Endothelial cell of umbilical vein (primary cell): Measurements from ENCODE around the gene L3MBTL2. TPM values are rescaled to one million over a fixed set of nuclear protein-coding genes. Genes with fewer than 3 reads are reported as not detected.

Experiments used
- BruUV-seq: library from RNA; stranded (reverse); fragments of 400-500 nt; replicated peaks from 2 replicates; lab custom pipeline; 2021; lab: Mats Ljungman, UMichigan
- CTCF ChIA-PET: fragments of 300-600, 350-600 bp; sonication (Branson Sonifier 250); formaldehyde crosslinking; loops from one replicate; lab custom pipeline; 2021; ENCODE audit warnings: antibody characterized with exemption, inconsistent platforms; lab: Charles Lee
- POLR2A ChIA-PET: fragments of 300-600, 350-600 bp; sonication (Branson Sonifier 250); formaldehyde crosslinking; loops from one replicate; lab custom pipeline; 2021; ENCODE audit warnings: antibody characterized with exemption, inconsistent platforms; lab: Charles Lee
- DNase-seq: peaks from one replicate; pipeline ENCODE4 v3.0.0-alpha.2; 2011; ENCODE audit warnings: low read depth, low spot score
- FAIRE-seq: peaks from 2 replicates; lab custom pipeline; 2011; peaks lifted over from hg19 to GRCh38; lab: Jason Lieb, UNC
- H2AFZ ChIP-seq: 2 replicates; pipeline ENCODE4 v1.6.0; 2012; ENCODE audit warnings: low read depth, low read length, control low read depth, inconsistent platforms
- H3K27ac ChIP-seq: 2 replicates; pipeline ENCODE4 v1.5.1; 2011; ENCODE audit warnings: low read depth, mild to moderate bottlenecking, control low read depth, low read length, moderate library complexity; ENCODE audit not compliant: insufficient read depth
- H3K27me3 ChIP-seq, 2 experiments: 2 replicates each; pipeline versions ENCODE4 v1.6.0 to v1.6.1; 2011; ENCODE audit warnings: low read length in 2 of 2, mixed read lengths in 1 of 2; ENCODE audit not compliant: control insufficient read depth in 2 of 2, insufficient read depth in 2 of 2
- H3K36me3 ChIP-seq, 2 experiments: 2 replicates in 1 of 2; 3 replicates in 1 of 2; pipeline ENCODE4 v1.5.1; 2011; ENCODE audit warnings: low read length in 2 of 2, mild to moderate bottlenecking in 1 of 2, moderate library complexity in 1 of 2; ENCODE audit not compliant: control insufficient read depth in 2 of 2, insufficient read depth in 2 of 2; ENCODE audit errors: extremely low read depth in 1 of 2
- H3K4me1 ChIP-seq: 3 replicates; pipeline ENCODE4 v1.5.1; 2011; ENCODE audit warnings: mild to moderate bottlenecking, low read length; ENCODE audit not compliant: control insufficient read depth, insufficient read depth; ENCODE audit errors: extremely low read depth
- H3K4me2 ChIP-seq: 2 replicates; pipeline ENCODE4 v1.6.1; 2011; ENCODE audit warnings: low read length, control low read depth, mixed read lengths; ENCODE audit not compliant: insufficient read depth
- H3K4me3 ChIP-seq, 3 experiments: fragments of 200-600 bp in 1 of 3; sonication (generic), shearing (Covaris generic) in 1 of 3; replicated peaks in 1 of 3; 2 replicates each; pipeline ENCODE4 v1.5.1; 2011 to 2016; ENCODE audit warnings: control low read depth in 3 of 3, low read length in 3 of 3, mild to moderate bottlenecking in 2 of 3, inconsistent platforms in 1 of 3, low read depth in 1 of 3, moderate library complexity in 1 of 3; ENCODE audit not compliant: insufficient read depth in 1 of 3
- H3K79me2 ChIP-seq: 2 replicates; pipeline ENCODE4 v1.6.0; 2012; ENCODE audit warnings: low read length, inconsistent platforms; ENCODE audit not compliant: control insufficient read depth, insufficient read depth
- H3K9ac ChIP-seq: replicated peaks from 2 replicates; pipeline ENCODE3; 2011; ENCODE audit warnings: low read length, control low read depth; ENCODE audit not compliant: insufficient read depth; ENCODE audit errors: extremely low read depth
- H3K9me1 ChIP-seq: replicated peaks from 3 replicates; pipeline ENCODE4 v1.6.0; 2011; ENCODE audit warnings: mild to moderate bottlenecking, low read length; ENCODE audit not compliant: control insufficient read depth, insufficient read depth; ENCODE audit errors: extremely low read depth
- H3K9me3 ChIP-seq: replicated peaks from 2 replicates; pipeline ENCODE4 v1.5.1; 2012; ENCODE audit warnings: low read length, inconsistent platforms; ENCODE audit not compliant: control insufficient read depth, insufficient read depth
- H4K20me1 ChIP-seq: replicated peaks from 2 replicates; pipeline ENCODE3; 2011; ENCODE audit warnings: mild to moderate bottlenecking, low read length; ENCODE audit not compliant: control insufficient read depth, insufficient read depth; ENCODE audit errors: extremely low read depth
- CTCF ChIP-seq, 2 donors: IDR thresholded peaks; 1 replicate in 1 of 2; 2 replicates in 1 of 2; pipeline ENCODE4 v1.5.1; 2011; ENCODE audit warnings: low read length in 2 of 2, mild to moderate bottlenecking in 2 of 2, moderate library complexity in 2 of 2, control low read depth in 1 of 2, inconsistent platforms in 1 of 2, low read depth in 1 of 2; ENCODE audit not compliant: insufficient read depth in 1 of 2; ENCODE audit errors: extremely low read depth in 1 of 2
- EZH2 ChIP-seq: IDR thresholded peaks from 2 replicates; pipeline ENCODE4 v1.6.1; 2012; ENCODE audit warnings: borderline replicate concordance, low read depth, mild to moderate bottlenecking, moderate library complexity, low read length, inconsistent platforms; ENCODE audit not compliant: severe bottlenecking
- FOS ChIP-seq: IDR thresholded peaks from 2 replicates; pipeline ENCODE4 v1.6.1; 2011; ENCODE audit warnings: mild to moderate bottlenecking, low read length, moderate library complexity, borderline replicate concordance; ENCODE audit not compliant: insufficient read depth
- GATA2 ChIP-seq: IDR thresholded peaks from 2 replicates; pipeline ENCODE4 v1.7.0; 2011; ENCODE audit warnings: low read depth, mild to moderate bottlenecking, moderate library complexity, mixed read lengths, low read length; ENCODE audit not compliant: insufficient read length, insufficient read depth
- JUN ChIP-seq: IDR thresholded peaks from 2 replicates; pipeline ENCODE4 v1.6.1; 2011; ENCODE audit warnings: borderline replicate concordance, low read depth; ENCODE audit not compliant: insufficient read length, insufficient read depth
- MAX ChIP-seq: IDR thresholded peaks from 2 replicates; pipeline ENCODE4 v1.6.1; 2011; ENCODE audit not compliant: insufficient read depth, insufficient read length
- MYC ChIP-seq: IDR thresholded peaks from one replicate; pipeline ENCODE4 v1.6.1; 2011; ENCODE audit warnings: mild to moderate bottlenecking, low read depth, low read length
- POLR2A ChIP-seq: IDR thresholded peaks from 2 replicates; pipeline ENCODE4 v1.6.1; 2012; ENCODE audit warnings: low read depth, mild to moderate bottlenecking, control low read depth, low read length
- POLR2AphosphoS5 ChIP-seq: IDR thresholded peaks from 2 replicates; pipeline ENCODE4 v1.6.1; 2012; ENCODE audit warnings: low read depth, mild to moderate bottlenecking, control low read depth, low read length, moderate library complexity; ENCODE audit not compliant: insufficient read depth
- dilution Hi-C: fragments of 300-500 bp; cut with MboI; formaldehyde crosslinking; loops from one replicate; pipeline ENCODE4 v1.15.0; 2019; ENCODE audit warnings: low sequenced_read_pairs; ENCODE audit not compliant: extremely low pct_ligation_motif_present
- intact Hi-C: fragments of 100-400 bp; cut with micrococcal nuclease; formaldehyde crosslinking; loops from one replicate; pipeline ENCODE4 v1.10.0; 2022
- polyA plus RNA-seq, 4 experiments: library from polyadenylated mRNA; depleted of rRNA in 3 of 4; stranded (reverse) in 3 of 4; unstranded in 1 of 4; fragments of >200 nt; gene quantifications; 2 replicates each; pipeline versions ENCODE4 v1.2.1 to v1.2.3, GENCODE V29; 2011 to 2012; ENCODE audit warnings: missing spikeins in 1 of 4
- total RNA-seq: library from RNA; stranded (reverse); gene quantifications from 2 replicates; pipeline ENCODE4 v1.2.3, GENCODE V29; 2021

The L3MBTL2 gene
- total and polyA plus RNA-seq, 2 donors (not counting 3 experiments of a cell fraction or from before 2014, with no cell fraction given): 28.2 to 34.9 TPM

- TF ChIP-seq POLR2A (no peak), GATA2 (no peak), EZH2 (no peak), CTCF (IDR thresholded peaks at IDR 0.05; ENCODE audit: extremely low read depth in 1 of 2, insufficient read depth in 1 of 2, low read depth in 1 of 2, low read length in 2 of 2) (no peak), FOS (no peak), POLR2AphosphoS5 (no peak), MAX (no peak), MYC (no peak), JUN (no peak)
- Histone ChIP-seq H3K27ac (no peak overlapping the region), H3K9me1 (no peaks in the 10 kb centered on the region), H3K4me1 (peaks cover 6% of the 10 kb centered on the region), H3K4me2 (no peak overlapping the region), H4K20me1 (no peaks in the 10 kb centered on the region), H3K27me3 (no peaks in the 10 kb centered on the region), H3K79me2 (peaks cover 14% of the 10 kb centered on the region), H3K4me3 (no peak overlapping the region), H3K9ac (no peak overlapping the region), H2AFZ (no peak overlapping the region), H3K9me3 (no peaks in the 10 kb centered on the region), H3K36me3 (no peaks in the 10 kb centered on the region)
- CTCF ChIA-PET: no interaction called here
- intact Hi-C loops: no loop called here
- no peak for FAIRE-seq
- dilution Hi-C loops: no loop called here
- BruUV-seq: no TSS peak
- POLR2A ChIA-PET: no interaction called here
- DNase-seq: no peak
These were observed 1.0 kb upstream of the L3MBTL2 start for GRCh38 chr22:41204066-41204465.
